HG03442 (cell line): ENCODE data around the gene COL9A3.

ENCODE experiments used
- ATAC-seq: cut with Tn5 transposase; IDR thresholded peaks from one replicate; pipeline ENCODE4 v1.9.1; 2021; ENCODE audit warnings: mild to moderate bottlenecking, moderate library complexity; ENCODE audit not compliant: unreplicated experiment

COL9A3 gene

DNA sequence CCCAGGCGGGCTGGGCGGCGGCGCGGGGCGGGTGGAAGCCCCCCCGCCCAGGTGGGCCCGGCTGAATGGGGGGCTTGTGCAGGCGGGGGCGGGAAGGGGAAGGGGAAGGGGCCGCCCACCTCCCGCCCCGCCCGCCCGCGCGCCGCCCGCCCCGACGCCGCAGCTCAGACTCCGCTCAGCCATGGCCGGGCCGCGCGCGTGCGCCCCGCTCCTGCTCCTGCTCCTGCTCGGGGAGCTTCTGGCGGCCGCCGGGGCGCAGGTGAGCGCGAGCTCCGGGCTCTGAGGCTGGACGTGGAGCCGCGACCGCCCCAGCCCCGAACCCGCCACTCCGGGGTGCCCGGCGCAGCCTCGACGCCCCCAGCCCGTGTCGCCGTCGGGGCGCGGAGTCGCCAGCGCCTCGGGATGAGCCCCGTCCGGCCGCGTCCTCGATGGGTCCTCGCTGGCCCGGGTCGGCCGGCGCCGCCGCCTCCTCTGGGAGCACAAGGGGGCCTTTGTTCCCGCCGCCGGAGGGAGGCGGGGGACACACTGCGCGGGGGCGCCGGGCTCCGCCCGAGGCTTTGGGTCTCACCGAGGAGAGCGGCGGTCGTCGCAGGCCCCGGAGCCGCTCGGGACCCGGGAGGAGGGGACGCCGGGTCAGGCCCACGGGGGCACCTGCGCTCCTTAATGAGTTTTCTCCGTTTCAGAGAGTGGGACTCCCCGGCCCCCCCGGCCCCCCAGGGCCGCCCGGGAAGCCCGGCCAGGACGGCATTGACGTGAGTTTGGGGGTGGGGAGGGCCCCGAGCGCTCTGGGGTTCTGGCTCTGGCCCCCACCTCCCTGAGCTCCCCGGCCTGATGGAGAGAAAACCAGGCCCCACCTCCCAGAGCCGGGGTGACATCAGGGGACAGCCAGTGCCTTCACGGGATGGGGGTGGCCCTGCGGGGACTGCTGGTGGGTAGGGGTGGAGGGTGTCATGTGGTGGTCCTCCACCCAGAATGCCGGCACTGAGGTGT, at the start of gene COL9A3:
TSS of gene COL9A3 (plus strand) at position 167 of the 990 bp plus-strand sequence. CDS start at position 182, 15 bp downstream.
- no peak for ATAC-seq

DNA sequence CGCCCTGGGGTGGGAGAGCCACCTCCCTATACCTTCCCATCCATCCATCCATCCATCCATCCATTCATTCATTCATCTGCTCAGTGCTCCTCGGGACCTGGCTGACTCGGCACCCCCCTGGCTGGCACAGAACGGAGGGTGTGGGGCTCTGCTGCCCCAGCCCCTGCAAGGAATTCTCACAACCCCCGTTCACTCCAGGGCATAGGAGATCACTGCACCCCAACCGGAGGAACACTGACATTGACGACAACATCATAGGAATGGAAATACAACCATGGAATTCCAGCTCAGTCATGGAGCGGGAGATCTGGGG, 48.7 kb upstream of the COL9A3 start:
- ATAC-seq, result no peak

DNA sequence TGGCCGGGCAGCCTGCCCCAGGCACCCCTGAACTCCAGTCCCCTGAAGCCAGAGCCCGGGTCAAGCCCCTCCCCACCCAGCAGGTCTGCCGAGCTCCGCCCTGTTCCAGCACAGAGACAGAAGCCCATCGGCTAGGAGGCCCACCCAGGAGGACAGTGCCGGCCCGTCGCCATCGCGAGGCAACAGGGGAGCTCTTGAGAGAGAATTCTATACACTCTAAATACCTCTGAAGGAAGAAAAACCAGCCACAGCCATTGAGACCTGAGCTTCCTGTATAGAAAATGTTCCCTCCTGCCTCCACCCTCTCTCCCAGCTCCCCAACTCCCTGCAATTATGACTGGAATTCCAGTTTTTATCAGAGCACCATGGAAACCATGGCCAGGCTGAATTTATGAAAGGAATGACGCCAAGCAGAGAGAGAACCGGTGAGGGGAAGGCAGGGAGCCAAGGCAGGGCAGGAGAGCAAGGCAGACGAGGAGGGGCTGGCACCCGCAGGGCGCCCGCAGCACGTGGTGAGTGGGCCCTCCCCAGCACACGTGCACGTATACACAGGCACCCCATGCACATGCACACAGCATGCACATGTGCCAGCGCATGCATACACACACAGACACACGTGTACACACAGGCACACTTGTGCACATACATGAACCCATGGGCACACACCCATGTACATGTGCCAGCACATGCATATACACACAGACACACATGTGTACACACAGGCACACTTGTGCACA, 48.1 kb upstream of the COL9A3 start:
- no peak for ATAC-seq

DNA sequence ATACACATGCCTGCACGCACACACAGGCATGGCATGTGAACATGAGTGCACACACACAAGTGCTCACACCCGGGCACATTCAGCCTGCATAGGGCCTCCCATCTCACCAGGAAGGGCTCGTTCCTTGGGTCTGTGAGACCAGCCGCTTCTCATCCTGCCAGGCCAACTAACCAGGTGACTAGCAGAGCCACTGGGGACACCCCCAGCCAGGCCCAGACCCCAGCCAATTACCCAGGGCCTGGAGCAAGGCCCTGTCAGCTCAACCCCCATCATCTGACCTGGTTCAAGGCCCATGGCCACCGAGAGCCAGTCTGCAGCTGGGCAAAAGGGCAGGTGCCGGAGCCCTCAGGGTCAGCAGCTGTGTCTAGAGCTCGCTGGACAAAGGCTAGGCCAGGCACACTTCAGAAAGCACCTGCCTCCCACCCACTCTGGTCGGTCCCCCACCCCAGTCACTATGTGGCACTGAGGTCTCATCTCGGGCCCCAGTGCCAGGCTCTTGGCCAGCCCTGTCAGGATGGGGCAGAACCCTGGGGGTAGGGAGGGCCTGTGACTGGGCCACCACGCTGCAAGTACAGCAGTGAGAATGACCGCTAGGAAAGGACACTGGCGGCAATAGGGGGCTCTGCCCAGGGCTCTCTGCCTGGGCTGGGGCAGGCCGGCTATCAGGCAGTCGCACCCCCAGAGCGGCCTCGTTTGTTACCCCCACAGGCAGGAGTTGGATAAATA, 47.3 kb upstream of the COL9A3 start:
- no peak for ATAC-seq

DNA sequence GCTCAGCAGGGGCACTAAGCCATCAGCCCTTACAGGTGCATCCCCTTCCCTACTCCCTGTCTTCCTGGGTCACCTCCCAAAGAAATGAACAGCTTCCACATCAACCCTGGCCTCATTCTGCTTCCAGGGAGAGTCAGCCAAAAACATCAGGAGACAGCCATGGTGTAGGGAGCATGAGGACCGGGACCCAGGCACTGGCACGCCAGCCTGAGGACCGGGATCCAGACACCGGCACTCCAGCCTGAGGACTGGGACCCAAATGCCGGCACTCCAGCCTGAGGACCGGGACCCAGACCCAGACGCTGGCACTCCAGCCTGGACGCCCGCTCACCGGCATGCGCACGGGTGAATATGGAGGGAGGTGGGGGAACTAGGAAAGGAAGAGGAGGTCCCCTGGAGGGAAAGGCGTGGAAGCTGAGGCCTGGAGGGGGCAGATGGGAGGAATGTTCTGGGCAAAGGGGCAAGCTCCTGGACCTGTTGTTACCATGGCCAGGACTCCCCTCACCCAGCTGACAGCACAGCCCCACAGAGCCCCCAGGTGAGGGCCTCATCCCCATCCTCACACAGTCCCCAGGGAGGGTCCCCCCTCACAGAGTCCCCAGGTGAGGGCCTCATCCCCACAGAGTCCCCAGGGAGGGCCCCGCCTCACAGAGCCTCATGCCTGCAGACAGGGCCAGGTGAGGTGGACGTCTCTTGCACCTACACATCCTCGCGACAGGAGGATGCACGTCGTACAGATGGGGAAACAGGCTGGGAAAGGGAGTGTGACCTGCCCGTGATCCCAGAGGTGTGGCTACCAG, 46.5 kb upstream of the COL9A3 start:
- ATAC-seq, result no peak

DNA sequence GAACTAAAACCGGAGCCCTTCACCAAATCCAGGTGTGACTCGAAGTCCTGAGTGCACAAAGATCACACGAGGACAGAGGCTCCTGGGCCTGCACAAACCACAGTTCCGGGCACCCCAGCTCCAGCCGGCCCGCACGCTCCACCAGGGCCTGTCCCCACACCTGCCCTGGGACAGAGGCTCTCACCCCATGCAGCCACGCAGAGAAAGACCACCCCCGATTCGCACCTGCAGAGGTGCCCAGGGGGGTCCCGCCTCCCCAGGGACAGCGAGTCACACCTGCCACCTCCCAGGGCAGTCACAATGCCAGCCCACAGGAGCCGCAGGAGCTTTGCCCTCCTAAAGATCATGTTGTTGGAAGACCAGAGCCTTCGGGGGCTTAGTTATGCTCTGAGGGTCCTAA, 45.9 kb upstream of the COL9A3 start:
- no peak for ATAC-seq

DNA sequence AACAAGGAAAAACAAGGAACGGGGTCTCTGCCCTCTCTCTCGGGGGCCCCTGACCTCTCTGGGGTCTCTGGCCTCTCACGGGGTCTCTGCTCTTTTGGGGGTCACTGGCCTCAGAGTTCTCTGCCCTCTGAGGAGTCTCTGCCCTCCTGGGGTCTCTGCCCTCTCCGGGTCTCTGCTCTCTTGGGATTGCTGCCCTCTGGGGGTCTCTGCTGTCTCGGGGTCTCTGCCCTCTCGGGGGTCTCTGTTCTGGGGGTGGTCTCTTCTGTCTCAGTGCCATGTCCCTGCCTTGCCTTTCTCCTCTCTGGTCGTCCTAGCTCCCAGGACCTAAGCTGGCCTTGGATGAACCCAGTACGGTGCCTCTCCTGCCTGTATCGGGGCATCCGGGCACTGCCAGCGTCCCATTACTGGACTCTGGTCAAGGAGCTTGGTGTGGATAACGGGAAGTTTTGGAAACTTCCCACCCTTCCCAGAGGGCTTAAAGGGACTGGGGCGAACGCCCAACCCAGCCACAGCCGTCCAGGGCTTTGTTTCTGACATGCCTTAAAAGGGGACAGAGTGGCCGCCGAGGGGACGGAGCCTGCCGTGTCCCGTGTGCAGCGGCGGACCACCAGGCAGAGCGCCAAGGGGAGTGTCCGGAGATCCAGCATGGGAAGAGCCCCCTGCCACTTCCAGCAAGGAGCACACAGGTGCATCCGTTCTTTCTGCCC, 45.3 kb upstream of the COL9A3 start:
- ATAC-seq, result no peak

DNA sequence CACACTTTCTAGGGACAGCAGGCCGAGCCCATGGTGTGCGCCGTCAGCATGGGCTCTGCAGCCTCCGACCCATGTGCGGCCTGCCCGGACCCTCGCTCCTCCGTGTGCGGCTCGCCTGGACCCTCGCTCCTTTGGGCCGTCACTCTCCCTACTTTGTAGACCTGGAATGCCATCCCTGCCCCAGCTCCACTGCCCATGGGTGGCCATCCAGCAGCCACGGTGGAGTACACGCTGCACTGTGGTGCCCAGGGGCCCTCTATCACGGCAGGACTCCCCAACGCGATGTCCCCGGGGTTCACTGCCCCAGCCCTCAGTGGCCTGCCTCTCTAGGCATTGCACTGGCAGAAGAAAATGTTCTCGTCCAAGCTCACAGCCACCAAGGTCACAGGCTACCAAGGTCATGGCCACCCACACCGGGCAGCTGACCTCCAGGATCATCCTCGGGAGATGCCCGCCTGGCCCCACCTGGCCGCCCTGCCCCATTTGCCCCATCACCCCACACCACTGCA, 44.7 kb upstream of the COL9A3 start:
- ATAC-seq, result no peak

DNA sequence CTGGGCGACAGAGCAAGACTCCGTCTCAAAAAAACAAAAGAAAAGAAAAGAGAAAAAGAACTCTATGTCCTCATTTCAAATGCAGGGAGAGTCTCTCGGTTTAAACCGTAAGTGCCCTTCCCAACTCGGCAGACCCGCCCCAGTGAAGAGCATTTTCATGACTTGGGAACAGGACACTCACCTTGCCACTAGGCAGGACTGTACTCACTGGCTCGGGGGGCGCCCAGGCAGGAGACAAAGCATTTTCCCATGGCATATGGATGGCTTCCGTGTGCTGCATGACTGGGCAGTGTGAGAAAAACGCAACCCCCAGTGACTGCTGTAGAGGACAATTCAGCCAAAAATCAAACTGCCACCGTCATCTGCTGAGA, 44.2 kb upstream of the COL9A3 start:
- ATAC-seq, result no peak

DNA sequence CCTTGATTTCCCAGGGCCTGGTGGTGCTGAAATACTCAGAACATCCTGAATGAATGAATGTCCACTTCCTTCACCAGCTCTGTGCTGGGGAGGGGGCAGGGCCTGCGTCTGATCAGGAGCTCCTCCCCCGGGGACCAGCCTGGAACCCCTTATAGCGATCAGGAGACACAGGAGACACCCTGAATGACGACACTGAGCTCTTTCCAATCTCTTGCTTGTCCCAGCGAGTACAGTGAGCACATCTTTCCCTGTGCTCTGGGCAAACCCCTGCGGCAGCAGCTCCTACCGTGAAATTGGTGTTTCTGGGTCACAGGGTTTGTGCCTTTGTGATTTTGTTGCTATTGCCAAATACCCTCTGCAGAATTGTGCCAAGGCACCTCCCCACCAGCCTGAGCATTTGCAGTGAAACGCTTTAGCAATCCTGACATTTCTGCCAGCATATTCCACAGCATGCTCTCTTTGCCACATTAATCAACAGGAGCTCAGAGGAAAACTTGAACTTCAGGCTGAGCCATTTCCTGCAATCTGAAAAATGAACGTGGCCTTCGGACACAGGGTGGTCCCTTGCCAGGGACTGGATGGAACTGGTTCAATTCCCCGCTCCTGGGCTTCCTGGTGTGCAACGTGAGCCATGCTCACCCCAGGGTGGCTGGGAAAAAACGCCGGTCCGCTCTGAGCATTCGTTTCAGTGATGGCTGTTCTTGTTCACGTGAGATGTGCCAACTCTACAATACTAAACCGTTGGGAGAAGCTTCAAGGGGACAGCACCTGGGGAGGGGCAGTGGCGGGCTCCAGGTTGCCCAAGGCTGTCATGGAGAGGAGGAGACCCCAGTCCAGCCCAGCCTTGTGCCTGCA, 43.6 kb upstream of the COL9A3 start:
- ATAC-seq, result no peak

DNA sequence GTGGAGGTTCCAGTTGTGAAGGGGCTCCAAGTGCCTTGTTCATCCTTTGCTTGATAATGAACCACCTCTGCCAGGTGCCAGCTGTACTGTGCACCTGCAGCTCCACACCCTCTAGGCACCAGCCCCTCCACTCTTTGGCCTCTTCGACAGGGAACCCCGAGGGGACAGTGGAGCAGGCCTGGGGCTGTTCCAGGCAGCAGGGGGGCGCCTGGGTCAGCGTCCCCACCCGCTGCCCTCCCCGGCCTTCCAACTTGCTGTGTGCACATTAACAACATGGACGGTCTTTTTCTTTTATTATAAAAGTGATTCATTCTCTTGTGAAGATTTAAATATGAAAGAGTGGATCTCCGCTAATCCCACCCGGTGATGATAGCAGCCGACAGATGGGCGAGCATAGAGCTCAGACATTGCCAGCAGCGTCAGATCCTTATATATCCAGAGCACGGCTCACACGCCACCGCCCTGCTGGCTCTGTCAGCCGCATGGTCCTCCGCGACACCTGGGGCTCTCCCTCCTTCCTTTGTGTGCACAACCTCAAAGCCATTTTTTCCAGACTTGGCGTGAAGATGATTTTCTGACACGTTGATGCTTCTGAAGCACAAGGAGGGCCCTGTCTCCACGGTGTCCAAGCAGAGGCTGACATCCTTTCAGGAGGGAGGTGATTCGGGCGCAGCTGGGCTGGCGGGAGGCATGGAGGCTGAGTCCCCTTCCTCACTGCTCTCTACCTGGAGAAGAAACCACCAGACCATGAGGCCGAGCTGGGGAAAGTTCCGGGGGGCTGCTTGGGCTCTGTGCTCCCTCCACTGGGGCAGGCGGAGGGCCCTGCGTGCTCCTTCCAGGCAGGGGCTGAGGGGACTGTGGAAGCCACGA, 42.8 kb upstream of the COL9A3 start:
- no peak for ATAC-seq

DNA sequence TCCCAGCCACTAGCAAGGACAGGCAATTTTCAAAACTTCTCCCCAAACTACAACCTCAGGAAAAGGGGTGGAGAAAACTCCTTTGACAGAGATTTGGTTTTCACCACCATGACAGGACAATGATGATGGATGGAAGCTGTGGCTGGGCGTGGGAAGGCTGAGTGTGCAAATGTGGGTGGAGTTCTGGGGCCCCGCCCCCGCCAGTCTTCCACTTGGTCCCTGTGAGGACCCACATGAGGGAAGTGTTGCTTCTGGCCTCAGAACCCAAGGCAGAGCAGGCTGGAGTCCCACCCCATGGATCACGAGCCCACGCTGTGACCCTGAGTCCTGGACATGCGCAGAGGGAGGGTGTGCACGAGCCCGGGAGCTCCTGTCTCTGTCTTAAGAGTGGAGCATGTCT, 42.1 kb upstream of the COL9A3 start:
- ATAC-seq, result no peak

DNA sequence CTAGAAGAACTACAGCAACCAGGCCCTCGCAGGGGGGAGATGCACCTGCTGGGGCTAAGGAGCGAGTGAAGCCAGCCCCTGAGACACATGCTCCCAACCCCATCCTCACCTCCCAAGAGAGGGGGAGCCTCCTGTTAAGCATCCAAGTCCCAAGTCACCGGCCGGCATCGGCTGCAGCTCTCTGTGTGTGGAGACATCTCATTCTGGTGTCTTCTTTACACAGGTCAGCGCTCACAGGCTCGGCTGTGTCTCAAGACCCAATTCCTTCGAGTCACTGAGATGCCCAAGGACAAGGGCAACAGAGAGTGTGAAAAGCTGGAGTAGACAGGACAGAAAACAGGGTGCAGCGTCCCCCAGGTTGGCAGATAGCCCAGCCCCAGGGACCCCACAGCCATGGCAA, 41.6 kb upstream of the COL9A3 start:
- ATAC-seq, result no peak

DNA sequence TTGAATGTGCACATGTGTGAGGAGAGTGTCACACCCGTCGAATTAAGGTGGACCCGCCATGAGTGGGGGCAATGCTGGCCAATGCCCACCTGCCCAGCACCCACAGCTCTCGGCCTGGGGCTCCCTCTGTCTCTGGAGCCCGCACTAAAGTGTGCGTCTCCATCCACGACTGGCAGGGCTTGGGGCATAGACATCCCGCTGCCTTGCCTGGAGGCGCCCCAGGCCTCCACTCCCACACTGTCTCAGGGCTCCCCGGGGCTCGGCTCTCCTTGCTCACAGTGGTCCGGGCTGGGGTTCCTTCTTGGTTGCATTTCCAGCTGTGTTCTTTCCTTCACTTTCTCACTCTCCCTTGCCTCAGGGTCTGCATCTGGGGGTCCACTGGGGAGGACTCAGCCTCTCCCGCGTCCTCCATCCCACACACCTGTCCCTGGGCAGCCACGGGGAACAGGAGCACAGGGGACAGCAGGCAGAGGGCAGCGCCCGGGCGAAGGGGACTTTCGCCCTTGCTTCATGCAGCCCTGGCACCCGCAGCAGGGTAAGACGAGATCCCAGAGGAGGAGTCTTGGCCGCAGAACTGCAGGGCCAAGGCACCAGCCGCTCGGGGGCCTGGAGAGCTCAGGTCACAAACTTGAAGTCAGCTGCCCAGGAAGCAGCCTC, 40.7 kb upstream of the COL9A3 start:
- ATAC-seq, result no peak

DNA sequence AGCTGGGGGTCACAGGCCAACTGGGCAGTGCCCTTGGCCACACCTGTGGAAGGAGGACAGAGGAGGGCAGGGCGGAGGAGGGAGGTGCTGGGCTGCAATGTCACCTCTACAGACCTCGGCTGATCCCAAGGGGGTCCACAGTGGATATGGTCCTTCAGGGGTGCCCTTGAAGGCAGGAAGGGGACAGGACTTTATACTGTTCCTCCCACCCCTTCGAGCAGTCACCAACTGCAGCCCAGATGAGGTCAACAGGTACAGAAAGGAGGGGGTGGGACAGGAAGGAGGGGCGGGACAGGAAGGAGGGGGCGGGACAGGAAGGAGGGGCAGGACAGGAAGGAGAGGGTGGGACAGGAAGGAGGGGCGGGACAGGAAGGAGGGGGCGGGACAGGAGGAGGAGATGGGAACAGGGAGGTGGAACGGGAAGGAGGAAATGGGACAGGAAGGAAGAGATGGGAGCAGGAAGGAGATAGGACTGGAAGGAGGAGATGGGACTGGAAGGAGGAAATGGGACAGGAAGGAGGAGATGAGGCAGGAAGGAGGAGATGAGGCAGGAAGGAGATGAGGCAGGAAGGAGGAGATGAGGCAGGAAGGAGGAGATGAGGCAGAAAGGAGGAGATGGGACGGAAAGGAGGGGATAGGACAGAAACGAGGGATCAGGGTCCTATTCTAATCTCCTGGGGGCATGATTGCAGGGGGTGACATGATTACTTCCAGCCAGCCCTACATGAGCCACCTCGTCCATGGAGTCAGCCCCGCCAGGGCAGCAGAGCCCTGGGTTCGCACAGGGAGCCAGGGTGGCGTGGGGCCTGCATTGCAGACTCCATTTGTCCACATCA, 39.9 kb upstream of the COL9A3 start:
- no peak for ATAC-seq

DNA sequence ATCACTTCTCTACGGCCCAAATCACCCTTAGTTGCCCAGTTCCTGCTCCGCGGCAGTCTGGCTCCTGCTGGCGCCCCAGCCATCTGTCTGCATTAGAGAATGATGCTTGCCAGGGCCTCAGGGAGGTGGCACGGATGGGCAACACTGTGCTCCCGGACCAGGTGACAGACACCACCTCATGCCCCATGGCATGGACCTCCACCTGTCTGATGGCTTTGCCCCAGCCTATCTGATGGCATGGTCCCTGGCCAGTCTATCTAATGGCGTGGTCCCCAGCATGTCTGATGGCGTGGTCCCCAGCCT, 39.4 kb upstream of the COL9A3 start:
- no peak for ATAC-seq

DNA sequence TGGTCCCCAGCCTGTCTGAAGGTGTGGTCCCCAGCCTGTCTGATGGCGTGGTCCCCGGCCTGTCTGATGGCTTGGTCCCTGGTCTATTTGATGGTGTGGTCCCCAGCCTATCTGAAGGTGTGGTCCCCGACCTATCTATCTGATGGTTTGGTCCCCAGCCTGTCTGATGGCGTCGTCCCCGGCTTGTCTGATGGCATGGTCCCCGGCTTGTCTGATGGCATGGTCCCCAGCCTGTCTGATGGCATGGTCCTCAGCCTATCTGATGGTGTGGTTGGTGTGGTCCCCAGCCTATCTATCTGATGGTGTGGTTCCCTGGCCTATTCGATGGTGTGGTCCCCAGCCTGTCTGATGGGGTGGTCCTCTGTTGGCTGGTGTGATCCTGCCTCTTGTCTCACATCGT, 38.8 kb upstream of the COL9A3 start:
- ATAC-seq, result no peak
